Stimulated activated naive CD4-positive, alpha-beta T cell treated with Interleukin-2 at 50 U/mL for 16 hours (primary cell): ENCODE results near the gene EIF2AK3.

ENCODE experiments used
- DNase-seq: peaks from one replicate; lab custom pipeline; 2025; lab: John Stamatoyannopoulos, UW

Gene EIF2AK3

GRCh38 chr2:88540346-88540745, 86.9 kb downstream of the EIF2AK3 start:
- DNase-seq, result no peak

GRCh38 chr2:88538362-88538917, 88.8 kb downstream of the EIF2AK3 start:
- no peak for DNase-seq

GRCh38 chr2:88537640-88538039, 89.6 kb downstream of the EIF2AK3 start:
- no peak for DNase-seq

GRCh38 chr2:88530081-88530480, 97.2 kb downstream of the EIF2AK3 start:
- no peak for DNase-seq

GRCh38 chr2:88521445-88522073, 105.7 kb downstream of the EIF2AK3 start:
- DNase-seq, result no peak

- no peak for DNase-seq
Measured at GRCh38 chr2:88517759-88518201, 109.5 kb downstream of the EIF2AK3 start.
